Smooth muscle cell of bladder (primary cell): ENCODE measurements around the gene PYCARD. TPM values are rescaled to one million over a fixed set of nuclear protein-coding genes. Genes with fewer than 3 reads are reported as not detected.

Experiments
- total RNA-seq: library from RNA; depleted of rRNA; stranded (reverse); fragments of >200 nt; gene quantifications from 2 replicates; pipeline ENCODE4 v1.2.3, GENCODE V29; 2014

Gene PYCARD
- 103 and 113 TPM in 2 replicates for total RNA-seq

DNA sequence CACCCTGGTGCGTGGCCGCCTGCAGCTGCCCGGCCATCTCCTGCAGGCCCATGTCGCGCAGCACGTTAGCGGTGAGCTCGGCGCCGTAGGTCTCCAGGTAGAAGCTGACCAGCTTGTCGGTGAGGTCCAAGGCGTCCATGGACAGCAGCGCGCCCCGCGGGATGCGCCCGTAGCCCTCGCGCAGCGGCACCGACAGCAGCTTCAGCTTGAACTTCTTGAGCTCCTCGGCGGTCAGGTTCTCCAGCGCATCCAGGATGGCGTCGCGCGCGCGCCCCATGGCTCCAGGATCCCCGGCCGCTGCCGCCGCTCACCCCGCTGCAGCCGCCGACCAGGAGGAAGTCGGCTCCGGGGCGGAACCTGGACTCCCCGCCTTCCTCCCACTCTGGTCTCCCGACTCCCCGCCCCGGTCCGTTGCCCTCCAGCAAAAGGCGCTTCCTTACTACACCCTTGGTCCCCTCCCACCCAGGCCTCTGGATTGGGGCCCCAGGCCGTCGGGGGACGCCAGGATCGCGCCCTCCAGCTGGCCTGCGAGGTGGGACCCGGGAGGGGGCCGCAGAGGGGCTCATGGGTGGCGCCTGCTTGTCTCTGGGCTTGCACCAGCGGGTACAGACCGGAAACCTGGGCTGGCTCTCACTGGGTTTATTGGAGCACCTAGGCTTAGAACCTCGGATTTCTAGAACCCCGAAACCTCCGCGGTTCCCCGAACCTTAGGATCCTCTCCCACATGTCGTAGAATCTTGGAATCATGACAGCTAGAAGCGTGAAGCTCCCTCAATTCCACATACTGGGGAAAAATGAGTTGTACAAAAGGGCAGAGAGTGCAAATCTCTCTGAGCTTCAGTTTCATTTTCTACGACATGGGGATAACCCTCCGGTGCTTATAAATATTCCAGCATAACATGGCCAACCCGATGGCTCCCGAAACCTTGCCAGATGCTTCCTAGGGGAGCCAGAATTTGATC, at the start of gene PYCARD:
Gene PYCARD, minus strand, starts transcription at position 347 of the 962 bp plus-strand sequence. Its CDS starts 70 bp downstream, at position 277.

DNA sequence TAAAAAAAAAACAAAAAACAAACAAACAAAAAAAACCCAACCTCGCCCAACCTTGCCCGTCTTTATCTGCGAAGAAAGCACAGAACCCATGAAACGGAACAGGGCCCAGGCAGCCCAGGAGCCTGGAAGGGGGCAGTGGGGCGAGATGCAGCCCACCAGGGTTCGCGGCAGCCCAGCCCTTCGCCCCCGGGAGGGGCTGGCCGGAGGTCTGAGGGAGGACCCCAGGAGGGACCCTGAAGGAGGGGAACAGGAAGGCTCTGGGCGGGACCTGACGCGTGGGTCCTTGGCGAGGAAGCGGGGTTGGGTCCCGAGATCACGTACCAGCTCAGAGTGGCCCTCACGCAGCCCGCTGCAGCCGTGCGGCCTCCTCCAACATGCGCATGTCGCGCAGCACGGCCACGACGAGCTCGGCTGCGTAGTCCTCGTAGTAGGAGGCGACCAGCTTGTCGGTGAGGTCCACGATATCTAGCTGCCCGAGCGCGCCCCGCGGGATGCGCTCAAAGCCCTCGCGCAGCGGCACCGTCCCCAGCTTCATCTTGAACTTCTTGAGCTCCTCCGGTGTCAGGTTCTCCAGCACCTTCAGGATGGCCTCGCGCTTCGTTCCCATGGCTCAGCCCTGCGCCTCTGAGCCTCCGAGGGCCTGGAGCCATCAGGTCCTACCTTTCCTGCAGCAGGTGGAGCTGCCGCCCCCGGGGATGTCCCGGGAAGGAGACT, 14.0 kb upstream of the PYCARD start, which contains the start of gene PYDC1:
Gene PYDC1, minus strand, starts transcription at position 714 of the 714 bp plus-strand sequence. Its CDS starts 107 bp downstream, at position 607.

DNA sequence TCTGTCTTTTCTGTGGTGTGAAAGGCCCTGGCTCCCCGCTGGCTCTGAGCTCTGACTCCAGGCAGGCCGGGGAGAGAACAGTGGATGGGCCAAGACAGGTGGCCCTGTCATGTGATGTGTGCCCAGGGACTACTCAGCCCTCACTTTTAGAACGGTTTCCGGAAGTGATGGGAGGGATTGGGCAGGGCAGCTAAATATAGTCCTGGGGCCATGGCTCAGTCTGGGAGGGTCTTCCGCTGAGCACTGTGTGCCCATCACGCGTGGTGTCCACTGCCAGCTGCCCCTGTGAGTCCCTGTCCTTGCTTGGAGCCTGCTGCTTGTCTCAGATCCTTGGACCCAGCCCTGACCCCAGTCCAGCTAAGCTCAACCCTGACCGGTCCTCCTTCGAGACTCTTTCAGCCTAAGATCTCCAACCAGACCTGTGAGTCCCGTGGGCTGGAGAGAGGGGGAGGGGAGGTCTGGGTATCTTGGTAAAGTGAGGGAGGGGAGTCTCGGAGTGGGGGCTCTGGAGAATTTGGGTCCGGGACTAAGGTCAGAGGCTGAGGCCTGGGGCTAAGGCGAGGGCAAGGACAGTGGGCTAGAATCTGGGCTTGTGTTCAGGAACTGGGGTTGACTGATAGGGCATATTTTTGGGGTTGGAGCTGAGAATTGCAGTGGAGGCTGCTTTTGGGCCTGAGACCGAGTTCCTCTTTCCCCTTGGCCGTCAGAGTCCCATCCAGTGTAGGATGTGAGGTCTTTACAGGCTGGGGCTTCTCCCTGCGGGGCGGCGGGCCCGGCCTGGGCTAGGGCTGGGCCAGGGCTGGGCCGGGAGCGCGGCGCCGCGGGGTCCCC, 11.5 kb upstream of the PYCARD start, which contains the start of gene TRIM72:
Gene TRIM72, plus strand, starts transcription at position 243 of the 831 bp plus-strand sequence. CDS start 620 bp downstream, outside the sequence.

DNA sequence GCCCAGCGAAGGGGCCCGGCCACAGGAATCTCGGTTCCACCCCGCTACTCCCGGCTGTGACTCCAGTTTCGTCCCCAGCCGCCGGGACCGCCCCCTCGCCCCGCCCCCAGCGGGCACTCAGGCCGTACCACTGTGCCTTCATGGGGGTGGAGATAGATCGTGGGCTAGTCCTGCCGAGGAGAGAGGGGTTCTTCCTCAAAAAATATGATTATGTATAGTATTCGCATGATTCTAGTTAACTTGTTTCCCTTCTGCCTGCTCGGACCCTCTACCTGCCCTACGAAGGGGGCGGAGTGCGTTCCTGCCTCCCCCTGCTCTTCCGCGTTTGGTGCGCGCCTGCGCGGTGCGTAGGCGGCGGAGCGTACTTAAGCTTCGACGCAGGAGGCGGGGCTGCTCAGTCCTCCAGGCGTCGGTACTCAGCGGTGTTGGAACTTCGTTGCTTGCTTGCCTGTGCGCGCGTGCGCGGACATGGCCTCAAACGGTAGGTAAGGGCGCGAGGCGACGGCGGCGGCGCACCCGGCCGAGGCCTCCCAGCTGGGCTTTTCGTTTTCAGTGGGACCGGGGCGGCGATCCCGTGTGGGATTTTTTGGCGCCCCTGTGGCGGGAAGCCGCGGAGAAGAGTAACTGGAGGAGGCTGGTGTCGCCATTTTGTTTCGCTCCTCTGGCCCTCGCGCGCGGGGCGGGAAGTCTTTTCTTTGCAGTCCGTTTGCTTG, 22.7 kb downstream of the PYCARD start, which contains the start of gene FUS:
Gene FUS, plus strand, starts transcription at position 393 of the 713 bp plus-strand sequence. Its CDS starts 76 bp downstream, at position 469.

Other genes with a start within 250 kb of the PYCARD start
- gene SETD1A, start 245.0 kb downstream of the PYCARD start, total RNA-seq: 1.3 and 2.3 TPM in 2 replicates
- 28.3 and 34.6 TPM in 2 replicates for gene HSD3B7, start 217.6 kb downstream of the PYCARD start, total RNA-seq
- gene STX1B, start 192.1 kb downstream of the PYCARD start, total RNA-seq: 0.71 and 0.83 TPM in 2 replicates
- 30.3 and 33.2 TPM in 2 replicates for gene STX4, start 169.2 kb downstream of the PYCARD start, total RNA-seq
- 9.2 and 9.8 TPM in 2 replicates for gene ZNF668, start 128.5 kb downstream of the PYCARD start, total RNA-seq
- gene ZNF646, start 128.3 kb downstream of the PYCARD start, total RNA-seq: 9.4 and 12.4 TPM in 2 replicates
- 1.00 and 3.0 TPM in 2 replicates for gene PRSS53, start 113.8 kb downstream of the PYCARD start, total RNA-seq
- gene VKORC1, start 108.0 kb downstream of the PYCARD start, total RNA-seq: 84.6 and 122 TPM in 2 replicates
- gene BCKDK, start 94.4 kb downstream of the PYCARD start, total RNA-seq: 11.7 and 15.9 TPM in 2 replicates
- 31.9 and 39.1 TPM in 2 replicates for gene KAT8, start 85.1 kb downstream of the PYCARD start, total RNA-seq
- gene PRSS8, start 67.0 kb downstream of the PYCARD start, total RNA-seq: under 0.01 TPM in 1 of 2 replicates, not detected in the other
- 0.09 and 0.14 TPM in 2 replicates for gene PRSS36, start 52.7 kb downstream of the PYCARD start, total RNA-seq
- gene FUS, start 22.6 kb downstream of the PYCARD start, total RNA-seq: 20.3 and 29.1 TPM in 2 replicates
- gene TRIM72, start 11.4 kb upstream of the PYCARD start, total RNA-seq: not detected in 2 replicates
- gene PYDC1, start 14.4 kb upstream of the PYCARD start, total RNA-seq: not detected in 2 replicates
- gene ITGAM, start 57.2 kb upstream of the PYCARD start, total RNA-seq: not detected in 2 replicates
- under 0.01 TPM in 1 of 2 replicates, not detected in the other for gene ITGAX, start 152.4 kb upstream of the PYCARD start, total RNA-seq
- not detected in 2 replicates for gene ITGAD, start 190.6 kb upstream of the PYCARD start, total RNA-seq
- gene COX6A2, start 225.6 kb upstream of the PYCARD start, total RNA-seq: not detected in 2 replicates
- 0.43 and 0.46 TPM in 2 replicates for gene ZNF843, start 240.0 kb upstream of the PYCARD start, total RNA-seq